K562 (cell line): Measurements from ENCODE around the gene PIK3R4. TPM values are rescaled to one million over a fixed set of nuclear protein-coding genes. Genes with fewer than 3 reads are reported as not detected.

Experiments used
- CBX2 ChIP-seq: fragments of 200-600 bp; sonication (generic); IDR thresholded peaks from one replicate; pipeline ENCODE4 v1.6.1; 2012; ENCODE audit warnings: mild to moderate bottlenecking, low read length, inconsistent platforms; ENCODE audit not compliant: insufficient read depth, poor library complexity, severe bottlenecking
- ERF ChIP-seq: fragments of 450-650 bp; formaldehyde crosslinking; IDR thresholded peaks from 2 replicates; pipeline ENCODE4 v1.4.0; 2020; ENCODE audit warnings: mild to moderate bottlenecking, mixed read lengths
- FOXP1 ChIP-seq: sonication (generic); formaldehyde crosslinking; IDR thresholded peaks from 2 replicates; pipeline ENCODE4 v1.8.0; 2022; ENCODE audit warnings: mild to moderate bottlenecking, missing genetic modification reagents
- GABPA ChIP-seq: fragments of 200-800 bp; sonication (Bioruptor generic); conservative IDR thresholded peaks from 2 replicates; pipeline ENCODE4 v1.6.1; 2016; ENCODE audit warnings: low read depth, missing genetic modification characterization, missing compliant biosample characterization
- HMG20A ChIP-seq: fragments of 450-650 bp; formaldehyde crosslinking; conservative IDR thresholded peaks from 2 replicates; pipeline ENCODE4 v1.4.0; 2020; ENCODE audit warnings: mild to moderate bottlenecking, mixed read lengths
- HMGN3 ChIP-seq: IDR thresholded peaks from 2 replicates; pipeline ENCODE4 v1.6.1; 2011; ENCODE audit warnings: borderline replicate concordance, low read depth, mild to moderate bottlenecking, mixed read lengths, low read length; ENCODE audit not compliant: insufficient read length; ENCODE audit errors: extremely low read depth
- MAFF ChIP-seq: IDR thresholded peaks from 2 replicates; pipeline ENCODE4 v1.6.1; 2012; ENCODE audit warnings: low read length, improper control_type of control experiment
- MBD2 ChIP-seq: sonication (generic); IDR thresholded peaks from 2 replicates; pipeline ENCODE4 v1.6.1; 2016; ENCODE audit warnings: low read depth, borderline replicate concordance
- MTA2 ChIP-seq: fragments of 450-650 bp; IDR thresholded peaks from 2 replicates; pipeline ENCODE4 v1.6.1; 2016; ENCODE audit warnings: low read depth
- NR1H2 ChIP-seq: sonication (generic); formaldehyde crosslinking; IDR thresholded peaks from 2 replicates; pipeline ENCODE4 v1.4.0; 2020; ENCODE audit warnings: mild to moderate bottlenecking, missing genetic modification reagents
- RFX1 ChIP-seq: fragments of 450-650 bp; IDR thresholded peaks from 2 replicates; pipeline ENCODE4 v1.6.1; 2016; ENCODE audit warnings: mild to moderate bottlenecking, moderate library complexity
- SIN3A ChIP-seq, 2 experiments: fragments of 150-350 bp in 1 of 2; IDR thresholded peaks; 2 replicates each; pipeline ENCODE4 v1.6.1; 2011 to 2016; ENCODE audit warnings: borderline replicate concordance in 2 of 2, low read depth in 2 of 2, low read length in 2 of 2, mild to moderate bottlenecking in 2 of 2, moderate library complexity in 2 of 2; ENCODE audit not compliant: control insufficient read depth in 1 of 2
- SMARCE1 ChIP-seq: fragments of 450-650 bp; IDR thresholded peaks from 2 replicates; pipeline ENCODE4 v1.7.1; 2016; ENCODE audit warnings: mild to moderate bottlenecking
- SREBF1 ChIP-seq: fragments of 150-350 bp; IDR thresholded peaks from 2 replicates; pipeline ENCODE4 v1.6.1; 2014; ENCODE audit warnings: antibody characterized with exemption, low read depth, low read length, borderline replicate concordance
- TCF7 ChIP-seq: sonication (generic); IDR thresholded peaks from 2 replicates; pipeline ENCODE4 v1.6.1; 2016; ENCODE audit warnings: antibody characterized with exemption, borderline replicate concordance
- TEAD2 ChIP-seq: fragments of 450-650 bp; IDR thresholded peaks from 2 replicates; pipeline ENCODE4 v1.6.1; 2016; ENCODE audit warnings: missing genetic modification characterization, control low read depth, missing compliant biosample characterization
- U2AF2 ChIP-seq: fragments of 200-400 bp; formaldehyde crosslinking; optimal IDR thresholded peaks from 2 replicates; pipeline ENCODE3; 2017; ENCODE audit warnings: low read depth, mild to moderate bottlenecking, low read length
- WHSC1 ChIP-seq: IDR thresholded peaks from one replicate; pipeline ENCODE4 v1.6.1; 2012; ENCODE audit warnings: low read length, control low read depth, inconsistent platforms
- ZBTB1 ChIP-seq: sonication (generic); formaldehyde crosslinking; IDR thresholded peaks from 2 replicates; pipeline ENCODE4 v1.8.1; 2023; ENCODE audit warnings: missing genetic modification reagents, low read depth, mild to moderate bottlenecking, borderline replicate concordance
- ZKSCAN1 ChIP-seq: fragments of 150-350 bp; IDR thresholded peaks from 2 replicates; pipeline ENCODE4 v1.6.1; 2016; ENCODE audit warnings: low read depth, low read length
- ZNF134 ChIP-seq: fragments of 250-450 bp; sonication (Bioruptor Pico); conservative IDR thresholded peaks from 2 replicates; pipeline ENCODE4 v1.4.0; 2020
- ZNF316 ChIP-seq: fragments of 450-650 bp; IDR thresholded peaks from 2 replicates; pipeline ENCODE4 v1.6.1; 2016
- ZNF384 ChIP-seq: IDR thresholded peaks from 2 replicates; pipeline ENCODE4 v1.6.1; 2012; ENCODE audit warnings: low read depth, low read length, improper control_type of control experiment
- ZNF644 ChIP-seq: fragments of 200-800 bp; sonication (Bioruptor generic); IDR thresholded peaks from 2 replicates; pipeline ENCODE4 v1.6.1; 2016; ENCODE audit warnings: low read depth, missing genetic modification characterization, missing compliant biosample characterization
- polyA plus RNA-seq, 8 experiments: library from polyadenylated mRNA; depleted of rRNA in 4 of 8; stranded (reverse) in 5 of 8; unstranded in 3 of 8; fragments of >200 nt; fragmentation: Nextera tagmentation in 2 of 8; fragmentation: Illumina TruSeq in 1 of 8; extraction: Ambion mirVana in 2 of 8; extraction: Trizol in 1 of 8; gene quantifications; 2 replicates each; pipeline versions ENCODE4 v1.2.1 to v1.2.3, GENCODE V29; 2011 to 2014; ENCODE audit warnings: inconsistent platforms in 1 of 8, missing spikeins in 1 of 8
- total RNA-seq, 7 experiments: library from RNA; depleted of rRNA in 6 of 7; stranded (reverse); fragments of >200 nt in 6 of 7; fragmentation: Illumina TruSeq in 2 of 7; extraction: Trizol in 2 of 7; gene quantifications; 2 replicates each; pipeline versions ENCODE4 v1.2.1 to v1.2.3, GENCODE V29; 2011 to 2021; ENCODE audit warnings: low replicate concordance in 1 of 7
- TF ChIP-seq, protein P1 (sequence below): IDR thresholded peaks from 2 replicates; pipeline ENCODE4 v1.6.1; 2014; ENCODE audit warnings: antibody characterized with exemption
- TF ChIP-seq, protein P2 (sequence below): fragments of 250-450 bp; sonication (Bioruptor Pico); IDR thresholded peaks from 2 replicates; pipeline ENCODE4 v1.8.0; 2021; ENCODE audit warnings: moderate library complexity, mild to moderate bottlenecking, inconsistent platforms
- TF ChIP-seq, protein P3 (sequence below): fragments of 250-450 bp; sonication (Bioruptor Pico); IDR thresholded peaks from 2 replicates; pipeline ENCODE4 v1.4.0; 2020; ENCODE audit warnings: mild to moderate bottlenecking, moderate library complexity, borderline replicate concordance

Gene PIK3R4
- total and polyA plus RNA-seq, 9 of the 15 experiments (the other 6 are each of a cell fraction or from before 2014, with no cell fraction given) = 20.6 to 45.8 (median 26.0) TPM

DNA sequence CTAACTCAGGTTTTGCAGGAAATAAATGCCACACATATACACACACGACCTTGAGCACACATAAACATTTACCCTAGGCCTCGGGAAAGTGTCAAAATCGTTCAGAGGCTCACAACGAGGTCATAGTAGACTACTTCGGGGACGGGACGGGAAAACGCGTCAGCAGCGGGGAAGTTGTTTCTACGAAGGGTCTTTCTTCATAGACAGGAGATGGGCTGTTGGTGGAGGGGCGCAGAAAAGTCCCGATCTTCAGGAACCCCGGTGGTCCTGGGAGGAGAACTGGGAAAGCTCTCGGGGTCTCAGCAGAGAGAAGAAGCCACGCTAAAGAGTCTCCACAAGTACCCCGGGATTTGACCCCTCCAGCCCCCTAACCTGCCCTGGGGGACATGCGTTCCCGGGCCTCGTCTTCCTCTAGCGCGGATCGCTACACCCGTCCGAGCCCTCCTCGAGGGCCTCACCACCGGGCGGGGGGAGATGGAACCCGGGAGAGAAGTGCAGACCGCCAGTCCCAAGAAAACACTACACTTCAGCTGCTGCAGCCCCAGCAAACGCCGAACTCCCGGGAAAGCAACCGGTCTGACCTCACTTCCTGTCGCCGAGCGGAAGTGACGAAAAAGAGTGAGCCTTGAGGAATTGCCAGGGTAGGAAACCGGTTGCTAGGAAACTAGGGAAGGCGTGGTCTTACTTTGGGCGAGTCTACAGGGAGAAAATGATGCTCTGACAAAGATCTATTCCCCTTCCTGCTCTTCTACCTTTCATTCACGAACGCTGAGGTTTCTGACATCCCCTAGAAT lies at the start of gene PIK3R4 (continued):
- TF ChIP-seq, protein P1, sequence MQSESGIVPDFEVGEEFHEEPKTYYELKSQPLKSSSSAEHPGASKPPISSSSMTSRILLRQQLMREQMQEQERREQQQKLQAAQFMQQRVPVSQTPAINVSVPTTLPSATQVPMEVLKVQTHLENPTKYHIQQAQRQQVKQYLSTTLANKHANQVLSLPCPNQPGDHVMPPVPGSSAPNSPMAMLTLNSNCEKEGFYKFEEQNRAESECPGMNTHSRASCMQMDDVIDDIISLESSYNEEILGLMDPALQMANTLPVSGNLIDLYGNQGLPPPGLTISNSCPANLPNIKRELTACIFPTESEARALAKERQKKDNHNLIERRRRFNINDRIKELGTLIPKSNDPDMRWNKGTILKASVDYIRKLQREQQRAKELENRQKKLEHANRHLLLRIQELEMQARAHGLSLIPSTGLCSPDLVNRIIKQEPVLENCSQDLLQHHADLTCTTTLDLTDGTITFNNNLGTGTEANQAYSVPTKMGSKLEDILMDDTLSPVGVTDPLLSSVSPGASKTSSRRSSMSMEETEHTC = no peak
- no peak for TF ChIP-seq TCF7
- TF ChIP-seq NR1H2 = no peak
- TF ChIP-seq WHSC1 = no peak
- peak; percentile 95 for TF ChIP-seq GABPA (tag)
- no peak for TF ChIP-seq ZNF384
- no peak for TF ChIP-seq TEAD2 (tag)
- no peak for TF ChIP-seq U2AF2
- no peak for TF ChIP-seq ZNF316
- TF ChIP-seq, protein P2, sequence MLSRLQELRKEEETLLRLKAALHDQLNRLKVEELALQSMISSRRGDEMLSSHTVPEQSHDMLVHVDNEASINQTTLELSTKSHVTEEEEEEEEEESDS (CRISPR knock-in tag) = no peak
- TF ChIP-seq ZNF644 (tag) = no peak
- TF ChIP-seq ZNF134 (CRISPR knock-in tag) = no peak
- no peak for TF ChIP-seq HMG20A
- no peak for TF ChIP-seq SREBF1
- TF ChIP-seq FOXP1 = no peak
- TF ChIP-seq MAFF = no peak
- no peak for TF ChIP-seq ERF (CRISPR knock-in tag)
- no peak for TF ChIP-seq CBX2
- TF ChIP-seq ZKSCAN1 = no peak
- peak; percentile 35; the same call in 1 of the 2 replicates for TF ChIP-seq MBD2
- TF ChIP-seq RFX1 = peak; percentile 91
- TF ChIP-seq ZBTB1 (CRISPR knock-in tag) = no peak
- no peak for TF ChIP-seq HMGN3
- TF ChIP-seq SMARCE1 = no peak
- TF ChIP-seq SIN3A (IDR thresholded peaks at IDR 0.05; ENCODE audit: borderline replicate concordance in 2 of 2, control insufficient read depth in 1 of 2, low read depth in 2 of 2, low read length in 2 of 2) = peak; percentile 55 to 89; a peak in 2 of 4 replicates
- TF ChIP-seq, protein P3, sequence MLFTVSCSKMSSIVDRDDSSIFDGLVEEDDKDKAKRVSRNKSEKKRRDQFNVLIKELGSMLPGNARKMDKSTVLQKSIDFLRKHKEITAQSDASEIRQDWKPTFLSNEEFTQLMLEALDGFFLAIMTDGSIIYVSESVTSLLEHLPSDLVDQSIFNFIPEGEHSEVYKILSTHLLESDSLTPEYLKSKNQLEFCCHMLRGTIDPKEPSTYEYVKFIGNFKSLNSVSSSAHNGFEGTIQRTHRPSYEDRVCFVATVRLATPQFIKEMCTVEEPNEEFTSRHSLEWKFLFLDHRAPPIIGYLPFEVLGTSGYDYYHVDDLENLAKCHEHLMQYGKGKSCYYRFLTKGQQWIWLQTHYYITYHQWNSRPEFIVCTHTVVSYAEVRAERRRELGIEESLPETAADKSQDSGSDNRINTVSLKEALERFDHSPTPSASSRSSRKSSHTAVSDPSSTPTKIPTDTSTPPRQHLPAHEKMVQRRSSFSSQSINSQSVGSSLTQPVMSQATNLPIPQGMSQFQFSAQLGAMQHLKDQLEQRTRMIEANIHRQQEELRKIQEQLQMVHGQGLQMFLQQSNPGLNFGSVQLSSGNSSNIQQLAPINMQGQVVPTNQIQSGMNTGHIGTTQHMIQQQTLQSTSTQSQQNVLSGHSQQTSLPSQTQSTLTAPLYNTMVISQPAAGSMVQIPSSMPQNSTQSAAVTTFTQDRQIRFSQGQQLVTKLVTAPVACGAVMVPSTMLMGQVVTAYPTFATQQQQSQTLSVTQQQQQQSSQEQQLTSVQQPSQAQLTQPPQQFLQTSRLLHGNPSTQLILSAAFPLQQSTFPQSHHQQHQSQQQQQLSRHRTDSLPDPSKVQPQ (CRISPR knock-in tag) = no peak
- TF ChIP-seq MTA2 = no peak
